Measurements from ENCODE around the gene URGCP.

- TF ChIP-seq POLR2A (IDR thresholded peaks at IDR 0.05) = no peak
- TF ChIP-seq POLR2AphosphoS5 (IDR thresholded peaks at IDR 0.05; ENCODE audit: insufficient read depth in 1 of 2, low read depth in 1 of 2) = no peak
Observed at GRCh38 chr7:43879477-43879876, 26.9 kb downstream of the URGCP start.
